ENCODE measurements around the gene CCDC92.

CCDC92 gene

GRCh38 chr12:123889848-123890535 lies 82.6 kb downstream of the CCDC92 start:
- DNase-seq (ENCODE audit: low read depth in 2 of 2): no peak

GRCh38 chr12:123888989-123889388 lies 83.6 kb downstream of the CCDC92 start:
- no peak for DNase-seq (ENCODE audit: low read depth in 2 of 2)

- no peak for DNase-seq (ENCODE audit: low read depth in 2 of 2)
Measured at GRCh38 chr12:123886931-123887582, 85.6 kb downstream of the CCDC92 start.

GRCh38 chr12:123886258-123886657 lies 86.4 kb downstream of the CCDC92 start:
- no peak for DNase-seq (ENCODE audit: low read depth in 2 of 2)
